Left lung (tissue), 10 donors: ENCODE data around the gene TOR1AIP2. TPM values are rescaled to one million over a fixed set of nuclear protein-coding genes. Genes with fewer than 3 reads are reported as not detected.
"Not testable (repeated sequence)": the region's sequence is repeated elsewhere in the genome, so short reads cannot be mapped to it uniquely, and the experiment has no call there.

Experiments
- ATAC-seq: fragments of 200-7000 bp; cut with Tn5 transposase; one replicate; pipeline ENCODE4 v1.9.1; 2020; ENCODE audit warnings: moderate library complexity
- DNase-seq, 4 donors: peaks; one replicate each; pipeline ENCODE4 v3.0.0-alpha.2; 2013 to 2020
- H3K27ac ChIP-seq, 2 donors: fragments of 200-600 bp; sonication (generic) in 1 of 2; one replicate each; pipeline versions ENCODE4 v1.5.0 to v1.8.0; 2020 to 2021
- H3K27me3 ChIP-seq, 2 donors: fragments of 200-600 bp; sonication (generic) in 1 of 2; one replicate each; pipeline versions ENCODE4 v1.5.0 to v1.8.0; 2020 to 2021
- H3K36me3 ChIP-seq, 2 donors: fragments of 200-600 bp; sonication (generic) in 1 of 2; one replicate each; pipeline versions ENCODE4 v1.5.0 to v1.8.0; 2020 to 2021
- H3K4me1 ChIP-seq, 2 donors: fragments of 200-600 bp; one replicate each; pipeline ENCODE4 v1.8.0; 2021
- H3K4me3 ChIP-seq, 2 donors: fragments of 200-600 bp; sonication (generic) in 1 of 2; one replicate each; pipeline versions ENCODE4 v1.5.0 to v1.8.0; 2020 to 2021; ENCODE audit warnings: mild to moderate bottlenecking in 1 of 2
- H3K9me3 ChIP-seq, 2 donors: fragments of 200-600 bp; sonication (generic) in 1 of 2; one replicate each; pipeline versions ENCODE4 v1.5.0 to v1.8.0; 2020 to 2021
- CTCF ChIP-seq, 2 donors: fragments of 200-600 bp; sonication (generic) in 1 of 2; IDR thresholded peaks; one replicate each; pipeline versions ENCODE4 v1.5.0 to v1.8.0; 2021; ENCODE audit warnings: antibody characterized with exemption in 2 of 2
- intact Hi-C, 2 donors: fragments of 100-400 bp; cut with DNase I; formaldehyde crosslinking; loops; one replicate each; pipeline versions ENCODE4 v1.11.2 to v1.14.2; 2022
- polyA plus RNA-seq, 6 donors: library from polyadenylated mRNA; unstranded; fragments of 120-200 nt; gene quantifications; one replicate each; pipeline ENCODE4 v1.2.1, GENCODE V29; 2013; ENCODE audit not compliant: insufficient read length in 6 of 6
- total RNA-seq, 2 donors: library from RNA; stranded (reverse); fragmentation: NEBNext Ultra II Directional; extraction: Animal tissue kit (Norgen Biotek cat#: 25700); gene quantifications; one replicate each; pipeline ENCODE4 v1.2.1, GENCODE V29; 2021
- donor health status: DM: no; HTN: yes; CAD: no.
- donor health status: DM: no; HTN: no; CAD: no.

The TOR1AIP2 gene
- total and polyA plus RNA-seq, 8 donors, result 34.8 to 109 (median 38.6) TPM

GRCh38 chr1:179805291-179806195 is 72.1 kb downstream of the TOR1AIP2 start:
- no peaks in the 10 kb centered on the region for H3K4me1 ChIP-seq
- DNase-seq (no peak), ATAC-seq (no peak)
- TF ChIP-seq CTCF (IDR thresholded peaks at IDR 0.05), result no peak
- peaks cover 0 to 5% of the 10 kb centered on the region in 2 donors for H3K27me3 ChIP-seq
- H3K9me3 ChIP-seq, result no peaks in the 10 kb centered on the region
- intact Hi-C loops, result no loop called here
- no peak overlapping the region for H3K27ac ChIP-seq
- H3K36me3 ChIP-seq, result no peaks in the 10 kb centered on the region
- no peak overlapping the region for H3K4me3 ChIP-seq

GRCh38 chr1:179804417-179804816 is 73.2 kb downstream of the TOR1AIP2 start:
- H3K27me3 ChIP-seq, intact Hi-C loops, DNase-seq, ATAC-seq, H3K4me3 ChIP-seq, H3K27ac ChIP-seq, H3K9me3 ChIP-seq, H3K36me3 ChIP-seq, H3K4me1 ChIP-seq: not testable (repeated sequence)

GRCh38 chr1:179803918-179804317 is 73.7 kb downstream of the TOR1AIP2 start:
- no peaks in the 10 kb centered on the region for H3K36me3 ChIP-seq
- no peak overlapping the region for H3K4me3 ChIP-seq
- no peak overlapping the region for H3K27ac ChIP-seq
- no peak for ATAC-seq
- no peaks in the 10 kb centered on the region for H3K9me3 ChIP-seq
- H3K4me1 ChIP-seq, result no peaks in the 10 kb centered on the region
- H3K27me3 ChIP-seq, result no peaks in the 10 kb centered on the region
- intact Hi-C loops, result no loop called here
- DNase-seq, result no peak
- TF ChIP-seq CTCF (IDR thresholded peaks at IDR 0.05), result no peak

GRCh38 chr1:179803104-179803503 is 74.5 kb downstream of the TOR1AIP2 start:
- DNase-seq (no peak), ATAC-seq (no peak)
- no peak overlapping the region for H3K27ac ChIP-seq
- H3K9me3 ChIP-seq, result no peaks in the 10 kb centered on the region
- no peaks in the 10 kb centered on the region for H3K4me1 ChIP-seq
- intact Hi-C loops, result no loop called here
- TF ChIP-seq CTCF (IDR thresholded peaks at IDR 0.05), result no peak
- H3K36me3 ChIP-seq, result no peaks in the 10 kb centered on the region
- no peak overlapping the region for H3K4me3 ChIP-seq
- no peaks in the 10 kb centered on the region for H3K27me3 ChIP-seq

GRCh38 chr1:179800481-179800880 is 77.1 kb downstream of the TOR1AIP2 start:
- no peak for ATAC-seq
- Histone ChIP-seq H3K4me1 (no peaks in the 10 kb centered on the region), H3K27me3 (no peaks in the 10 kb centered on the region), H3K9me3 (no peaks in the 10 kb centered on the region), H3K27ac (no peak overlapping the region), H3K4me3 (no peak overlapping the region), H3K36me3 (no peaks in the 10 kb centered on the region)
- no peak for TF ChIP-seq CTCF (IDR thresholded peaks at IDR 0.05)
- no peak for DNase-seq
- intact Hi-C loops, result no loop called here
